A549 (cell line): ENCODE data around the gene NCOA3. TPM values are rescaled to one million over a fixed set of nuclear protein-coding genes. Genes with fewer than 3 reads are reported as not detected.
A peak's percentile ranks its signal among the peaks of the same experiment; 100 is the strongest.
"Not testable (repeated sequence)": the region's sequence is repeated elsewhere in the genome, so short reads cannot be mapped to it uniquely, and the experiment has no call there.

Experiments used
- ATAC-seq, 2 experiments: fragments of 200-7000 bp in 1 of 2; fragments of >200 bp in 1 of 2; cut with Nextera tagmentation in 1 of 2; cut with Tn5 transposase in 1 of 2; 3 replicates each; pipeline versions ENCODE4 v1.8.0 to v1.9.1; 2018 to 2020; ENCODE audit warnings: mild to moderate bottlenecking in 1 of 2, moderate library complexity in 1 of 2
- CTCF ChIA-PET: fragments of 300-600 bp; sonication (Branson Sonifier 250); formaldehyde crosslinking; extraction: SDS; loops from one replicate; lab custom pipeline; 2021; ENCODE audit warnings: antibody characterized with exemption, inconsistent platforms; lab: Yijun Ruan, JAX
- POLR2A ChIA-PET: fragments of 350-600 bp; formaldehyde crosslinking; extraction: SDS; loops from one replicate; lab custom pipeline; 2021; ENCODE audit warnings: antibody characterized with exemption, inconsistent platforms; lab: Yijun Ruan, JAX
- DNase-seq, 2 experiments: peaks; one replicate each; pipeline versions ENCODE4 v3.0.0 to v3.0.0-alpha.2; 2011 to 2016; ENCODE audit warnings: low read depth in 1 of 2, low spot score in 1 of 2
- FAIRE-seq: peaks from 2 replicates; lab custom pipeline; 2011; peaks lifted over from hg19 to GRCh38; lab: Jason Lieb, UNC
- H3K27ac ChIP-seq, 2 experiments: fragments of >200 bp; sonication (Bioruptor Twin); formaldehyde crosslinking; 3 replicates each; pipeline ENCODE4 v1.5.1; 2016 to 2017
- H3K4me1 ChIP-seq: fragments of >200 bp; sonication (Bioruptor Twin); formaldehyde crosslinking; 3 replicates; pipeline ENCODE4 v1.6.1; 2016
- H3K4me2 ChIP-seq: fragments of >200 bp; sonication (Bioruptor Twin); formaldehyde crosslinking; 3 replicates; pipeline ENCODE4 v1.6.1; 2016
- H3K4me3 ChIP-seq: fragments of >200 bp; sonication (Bioruptor Twin); formaldehyde crosslinking; 3 replicates; pipeline ENCODE4 v1.5.1; 2016
- H3K9me3 ChIP-seq: fragments of >200 bp; sonication (Bioruptor Twin); formaldehyde crosslinking; 3 replicates; pipeline ENCODE4 v1.6.1; 2016
- BCL3 ChIP-seq: fragments of >200 bp; sonication (Bioruptor Twin); formaldehyde crosslinking; IDR thresholded peaks from 3 replicates; pipeline ENCODE4 v1.6.1; 2016
- CBX8 ChIP-seq: fragments of 200-600 bp; sonication (generic); IDR thresholded peaks from 2 replicates; pipeline ENCODE4 v1.6.1; 2016
- CEBPB ChIP-seq, 2 experiments: fragments of >200 bp in 1 of 2; sonication (Bioruptor Twin) in 1 of 2; formaldehyde crosslinking in 1 of 2; IDR thresholded peaks; 2 replicates each; pipeline ENCODE4 v1.6.1; 2012 to 2016
- CHD2 ChIP-seq: fragments of 150-350 bp; IDR thresholded peaks from 2 replicates; pipeline ENCODE4 v1.6.1; 2014; ENCODE audit warnings: low read length; ENCODE audit not compliant: partially characterized antibody
- CTCF ChIP-seq: fragments of >200 bp; sonication (Bioruptor Twin); formaldehyde crosslinking; IDR thresholded peaks from 3 replicates; pipeline ENCODE4 v1.5.1; 2016
- EHF ChIP-seq: fragments of 250-450 bp; sonication (Bioruptor Pico); IDR thresholded peaks from 2 replicates; pipeline ENCODE4 v1.5.0; 2020; ENCODE audit warnings: mild to moderate bottlenecking
- FOXS1 ChIP-seq: fragments of 250-450 bp; sonication (Bioruptor Pico); IDR thresholded peaks from 2 replicates; pipeline ENCODE4 v1.5.0; 2020; ENCODE audit warnings: mild to moderate bottlenecking, moderate library complexity
- HDAC2 ChIP-seq: fragments of 200-600 bp; sonication (generic); IDR thresholded peaks from 2 replicates; pipeline ENCODE4 v1.6.1; 2016
- HOXB13 ChIP-seq: fragments of 250-450 bp; sonication (Bioruptor Pico); IDR thresholded peaks from 2 replicates; pipeline ENCODE4 v1.5.0; 2020; ENCODE audit warnings: low read depth, mild to moderate bottlenecking, moderate library complexity
- JUN ChIP-seq, 2 experiments: fragments of >200 bp; sonication (Bioruptor Twin); formaldehyde crosslinking; IDR thresholded peaks; 2 replicates in 1 of 2; 3 replicates in 1 of 2; pipeline ENCODE4 v1.6.1; 2016 to 2017
- JUNB ChIP-seq: fragments of >200 bp; sonication (Bioruptor Twin); formaldehyde crosslinking; IDR thresholded peaks from 2 replicates; pipeline ENCODE4 v1.6.1; 2016
- POLR2A ChIP-seq: IDR thresholded peaks from 2 replicates; pipeline ENCODE4 v1.6.1; 2012; ENCODE audit warnings: mild to moderate bottlenecking, low read length
- RARB ChIP-seq: fragments of 250-450 bp; sonication (Bioruptor Pico); IDR thresholded peaks from 2 replicates; pipeline ENCODE4 v1.8.0; 2021; ENCODE audit warnings: mild to moderate bottlenecking, moderate library complexity
- RFX5 ChIP-seq: fragments of 450-650 bp; IDR thresholded peaks from 2 replicates; pipeline ENCODE4 v1.7.1; 2014; ENCODE audit warnings: antibody characterized with exemption, mild to moderate bottlenecking, moderate library complexity
- SMC3 ChIP-seq: fragments of >200 bp; sonication (Bioruptor Twin); formaldehyde crosslinking; IDR thresholded peaks from 3 replicates; pipeline ENCODE4 v1.6.1; 2018; ENCODE audit warnings: inconsistent platforms
- SREBF2 ChIP-seq: fragments of 450-650 bp; IDR thresholded peaks from 2 replicates; pipeline ENCODE4 v1.6.1; 2014; ENCODE audit warnings: mild to moderate bottlenecking, moderate library complexity
- TFCP2L1 ChIP-seq: fragments of 250-450 bp; sonication (Bioruptor Pico); IDR thresholded peaks from 2 replicates; pipeline ENCODE4 v1.5.0; 2021; ENCODE audit warnings: mild to moderate bottlenecking
- TP53 ChIP-seq: fragments of 250-450 bp; sonication (Bioruptor Pico); IDR thresholded peaks from 2 replicates; pipeline ENCODE4 v1.5.0; 2021; ENCODE audit warnings: mild to moderate bottlenecking, moderate library complexity
- ZNF302 ChIP-seq: fragments of 250-450 bp; sonication (Bioruptor Pico); IDR thresholded peaks from 2 replicates; pipeline ENCODE4 v1.9.0; 2021; ENCODE audit warnings: inconsistent platforms, mild to moderate bottlenecking, moderate library complexity
- WGBS: methylation state at CpG from one replicate; pipeline ENCODE4 v1.1.6; 2017; ENCODE audit errors: missing lambda C conversion rate; 5-methylcytosine and 5-hydroxymethylcytosine counted together
- polyA plus RNA-seq, 4 experiments: library from polyadenylated mRNA; depleted of rRNA in 3 of 4; stranded (reverse); fragments of >200 nt; fragmentation: RNase III in 1 of 4; extraction: RNeasy Plus Mini Kit Qiagen cat#74134 plus additional on column Dnase treatment in 1 of 4; gene quantifications; 2 replicates in 3 of 4; 3 replicates in 1 of 4; pipeline ENCODE4 v1.2.3, GENCODE V29; 2011 to 2017

NCOA3 gene
- polyA plus RNA-seq, 2 of the 4 experiments (the other 2 are of a cell fraction), result 42.9 to 136 TPM

GRCh38 chr20:47591231-47591630, 89.5 kb downstream of the NCOA3 start:
- WGBS, result 90% methylated on average over 1 of the region's 1 CpG
- Histone ChIP-seq H3K4me2 (no peak overlapping the region), H3K4me3 (no peak overlapping the region), H3K27ac (no peak overlapping the region), H3K4me1 (peaks cover 40% of the 10 kb centered on the region), H3K9me3 (no peaks in the 10 kb centered on the region)
- DNase-seq (no peak), ATAC-seq (no peak), FAIRE-seq (no peak)
- ChIA-PET POLR2A (no interaction called here), CTCF (interaction anchor here (1.2 kb wide), 1 partner anchor 12 kb away, joined by 3 read pairs; no protein-coding TSS in a partner anchor)
- no peak for TF ChIP-seq RARB (CRISPR knock-in tag)
- TF ChIP-seq CTCF, result no peak
- TF ChIP-seq HOXB13 (CRISPR knock-in tag), result no peak
- no peak for TF ChIP-seq EHF (CRISPR knock-in tag)
- no peak for TF ChIP-seq JUN (IDR thresholded peaks at IDR 0.05)
- TF ChIP-seq TP53 (CRISPR knock-in tag), result no peak
- no peak for TF ChIP-seq FOXS1 (CRISPR knock-in tag)
- no peak for TF ChIP-seq JUNB

- 93% methylated on average over 6 of the region's 6 CpGs for WGBS
- CTCF ChIA-PET, result no interaction called here
Observed at GRCh38 chr20:47594157-47594556, 92.5 kb downstream of the NCOA3 start.

GRCh38 chr20:47595138-47595537, 93.5 kb downstream of the NCOA3 start:
- H3K9me3 ChIP-seq, H3K4me3 ChIP-seq, H3K27ac ChIP-seq, FAIRE-seq, DNase-seq, POLR2A ChIA-PET, ATAC-seq: not testable (repeated sequence)
- CTCF ChIA-PET, result interaction anchor here (1.1 to 1.5 kb wide), 3 partner anchors 15 to 154 kb away, joined by 3 to 5 read pairs (median 4); no protein-coding TSS in a partner anchor
- 95% methylated on average over 10 of the region's 10 CpGs for WGBS
- H3K4me1 ChIP-seq, result peaks cover 39% of the 10 kb centered on the region
- peak overlapping the region; percentile 30; the same call in 1 of the 3 replicates for H3K4me2 ChIP-seq

More at GRCh38 chr20:47594157-47594556, 92.5 kb downstream of the NCOA3 start:
- DNase-seq (no peak), FAIRE-seq (no peak), ATAC-seq (no peak)
- H3K4me3 ChIP-seq, result no peak overlapping the region
- POLR2A ChIA-PET, result no interaction called here
- H3K4me2 ChIP-seq, result no peak overlapping the region
- H3K9me3 ChIP-seq, result no peaks in the 10 kb centered on the region
- no peak for TF ChIP-seq SREBF2
- no peak for TF ChIP-seq POLR2A
- no peak for TF ChIP-seq CBX8
- no peak overlapping the region for H3K27ac ChIP-seq
- peaks cover 38% of the 10 kb centered on the region for H3K4me1 ChIP-seq

GRCh38 chr20:47596003-47596571, 94.4 kb downstream of the NCOA3 start:
- POLR2A ChIA-PET, result no interaction called here
- DNase-seq (no peak), ATAC-seq (no peak), FAIRE-seq (no peak)
- Histone ChIP-seq H3K4me1 (peaks cover 39% of the 10 kb centered on the region), H3K4me2 (peak overlapping the region; percentile 30), H3K27ac (no peak overlapping the region), H3K9me3 (no peaks in the 10 kb centered on the region), H3K4me3 (no peak overlapping the region)
- WGBS, result 72% methylated on average over 6 of the region's 6 CpGs
- CTCF ChIA-PET, result interaction anchor here (0.6 to 1.5 kb wide), 4 partner anchors 14 to 155 kb away, joined by 3 to 5 read pairs (median 4); no protein-coding TSS in a partner anchor
- no peak for TF ChIP-seq RFX5
- TF ChIP-seq CEBPB (IDR thresholded peaks at IDR 0.05), result no peak

- ATAC-seq, result no peak
- TF ChIP-seq POLR2A (no peak), JUN (IDR thresholded peaks at IDR 0.05) (no peak), ZNF302 (no peak), SMC3 (no peak), HDAC2 (no peak), BCL3 (no peak), CHD2 (no peak), TFCP2L1 (CRISPR knock-in tag) (no peak)
- H3K9me3 ChIP-seq, result no peaks in the 10 kb centered on the region
- no peak overlapping the region for H3K4me2 ChIP-seq
- H3K4me1 ChIP-seq, result peaks cover 40% of the 10 kb centered on the region
- FAIRE-seq, result no peak
- H3K27ac ChIP-seq, result no peak overlapping the region
- no peak overlapping the region for H3K4me3 ChIP-seq
- DNase-seq, result no peak
- CTCF ChIA-PET, result no interaction called here
- POLR2A ChIA-PET, result interaction anchor here (0.7 kb wide), 1 partner anchor 459 kb away, joined by 3 read pairs; no protein-coding TSS in a partner anchor
Observed at GRCh38 chr20:47597090-47597489, 95.4 kb downstream of the NCOA3 start.
